Prostate gland (tissue), 2 donors: ENCODE measurements around the gene RCAN2. TPM values are rescaled to one million over a fixed set of nuclear protein-coding genes. Genes with fewer than 3 reads are reported as not detected.

Source experiments
- DNase-seq: peaks from one replicate; pipeline ENCODE4 v3.0.0-alpha.2; 2019; ENCODE audit warnings: low spot score
- H3K27ac ChIP-seq, 2 donors: fragments of 200-600 bp; sonication (generic); 2 replicates each; pipeline ENCODE4 v1.5.1; 2017 to 2019
- H3K27me3 ChIP-seq: fragments of 200-600 bp; sonication (generic); replicated peaks from 2 replicates; pipeline ENCODE4 v1.5.1; 2019; ENCODE audit not compliant: insufficient read depth
- H3K36me3 ChIP-seq, 2 donors: fragments of 200-600 bp; sonication (generic); 1 replicate in 1 of 2; 2 replicates in 1 of 2; pipeline versions ENCODE4 v1.5.1 to v1.8.1; 2017 to 2019
- H3K4me1 ChIP-seq: fragments of 200-600 bp; sonication (generic); replicated peaks from 2 replicates; pipeline ENCODE4 v1.5.1; 2019
- H3K4me3 ChIP-seq, 2 donors: fragments of 200-600 bp; sonication (generic); 2 replicates each; pipeline ENCODE4 v1.5.1; 2017 to 2019
- H3K9me3 ChIP-seq: fragments of 200-600 bp; sonication (generic); 2 replicates; pipeline ENCODE4 v1.5.1; 2017
- POLR2A ChIP-seq: fragments of 450-650 bp; IDR thresholded peaks from one replicate; pipeline ENCODE4 v1.6.1; 2016; ENCODE audit warnings: antibody characterized with exemption, mild to moderate bottlenecking
- POLR2AphosphoS5 ChIP-seq: sonication (generic); formaldehyde crosslinking; IDR thresholded peaks from one replicate; pipeline ENCODE4 v1.6.1; 2017; ENCODE audit warnings: antibody characterized with exemption
- WGBS: methylation state at CpG from one replicate; pipeline ENCODE4 v1.1.5; 2018; 5-methylcytosine and 5-hydroxymethylcytosine counted together
- intact Hi-C: fragments of 100-400 bp; cut with DNase I; formaldehyde crosslinking; loops from one replicate; pipeline ENCODE4 v1.14.2; 2022
- total RNA-seq, 2 donors: library from RNA; depleted of rRNA; stranded (reverse); fragments of >200 nt; gene quantifications; one replicate each; pipeline ENCODE4 v1.1.0, GENCODE V29; 2016
- TF ChIP-seq, protein P1 (sequence below), 4 experiments: fragments of 200-600 bp in 2 of 4; fragments of 450-650 bp in 2 of 4; sonication (generic) in 2 of 4; IDR thresholded peaks; 1 replicate in 3 of 4; 2 replicates in 1 of 4; pipeline ENCODE4 v1.5.1; 2016 to 2019; ENCODE audit warnings: antibody characterized with exemption in 4 of 4, mild to moderate bottlenecking in 2 of 4, moderate library complexity in 2 of 4

The RCAN2 gene
- total RNA-seq, 2 donors from 2014 or later = 12.3 to 14.2 TPM

DNA sequence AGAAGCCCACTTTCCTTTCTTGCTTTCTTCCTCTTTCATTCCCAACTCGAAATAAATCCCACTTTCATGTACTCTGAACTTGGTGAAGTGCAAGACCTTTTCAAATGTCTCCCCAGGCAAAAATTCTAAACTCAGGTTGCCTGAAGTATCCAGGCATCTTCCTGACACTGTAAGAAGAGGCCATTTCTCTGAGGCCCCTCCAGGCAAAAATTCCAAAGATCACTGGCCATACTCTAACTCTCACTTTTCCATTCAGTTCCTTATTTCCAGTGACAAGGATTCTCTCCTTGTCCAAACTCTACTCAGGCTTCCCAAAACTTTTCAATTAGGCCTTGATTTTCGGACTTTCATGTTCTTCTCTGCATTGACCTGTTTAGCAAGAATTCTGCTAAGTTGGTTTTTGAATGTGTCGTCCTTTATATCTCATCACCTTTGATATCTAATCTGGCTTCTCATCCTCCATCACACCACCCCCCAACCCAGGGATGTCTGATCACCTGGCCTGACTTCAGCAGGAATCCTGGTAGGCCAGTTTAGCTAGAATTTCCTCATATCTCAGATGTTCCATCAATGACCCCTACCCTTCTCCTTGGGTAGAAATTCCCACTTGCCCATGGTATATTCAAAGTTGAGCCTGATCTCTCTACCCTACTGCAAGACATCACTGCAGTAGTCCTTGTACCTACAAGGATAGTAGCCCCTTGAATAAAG lies 124.9 kb downstream of the RCAN2 start:
- TF ChIP-seq, protein P1, sequence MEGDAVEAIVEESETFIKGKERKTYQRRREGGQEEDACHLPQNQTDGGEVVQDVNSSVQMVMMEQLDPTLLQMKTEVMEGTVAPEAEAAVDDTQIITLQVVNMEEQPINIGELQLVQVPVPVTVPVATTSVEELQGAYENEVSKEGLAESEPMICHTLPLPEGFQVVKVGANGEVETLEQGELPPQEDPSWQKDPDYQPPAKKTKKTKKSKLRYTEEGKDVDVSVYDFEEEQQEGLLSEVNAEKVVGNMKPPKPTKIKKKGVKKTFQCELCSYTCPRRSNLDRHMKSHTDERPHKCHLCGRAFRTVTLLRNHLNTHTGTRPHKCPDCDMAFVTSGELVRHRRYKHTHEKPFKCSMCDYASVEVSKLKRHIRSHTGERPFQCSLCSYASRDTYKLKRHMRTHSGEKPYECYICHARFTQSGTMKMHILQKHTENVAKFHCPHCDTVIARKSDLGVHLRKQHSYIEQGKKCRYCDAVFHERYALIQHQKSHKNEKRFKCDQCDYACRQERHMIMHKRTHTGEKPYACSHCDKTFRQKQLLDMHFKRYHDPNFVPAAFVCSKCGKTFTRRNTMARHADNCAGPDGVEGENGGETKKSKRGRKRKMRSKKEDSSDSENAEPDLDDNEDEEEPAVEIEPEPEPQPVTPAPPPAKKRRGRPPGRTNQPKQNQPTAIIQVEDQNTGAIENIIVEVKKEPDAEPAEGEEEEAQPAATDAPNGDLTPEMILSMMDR (IDR thresholded peaks at IDR 0.05) = no peak
- TF ChIP-seq POLR2AphosphoS5 = no peak
- TF ChIP-seq POLR2A = no peak
- Histone ChIP-seq H3K4me1 (no peaks in the 10 kb centered on the region), H3K27me3 (no peaks in the 10 kb centered on the region), H3K9me3 (no peaks in the 10 kb centered on the region), H3K4me3 (no peak overlapping the region), H3K36me3 (no peaks in the 10 kb centered on the region), H3K27ac (no peak overlapping the region)
- 95% methylated on average over 3 of the region's 3 CpGs for WGBS
- DNase-seq = no peak
- intact Hi-C loops = no loop called here

- no peak for DNase-seq
- Histone ChIP-seq H3K4me3 (no peak overlapping the region), H3K27me3 (no peaks in the 10 kb centered on the region), H3K27ac (no peak overlapping the region), H3K4me1 (no peaks in the 10 kb centered on the region), H3K9me3 (no peaks in the 10 kb centered on the region), H3K36me3 (no peaks in the 10 kb centered on the region)
- TF ChIP-seq, protein P1 (IDR thresholded peaks at IDR 0.05) = no peak
- TF ChIP-seq POLR2A (no peak), POLR2AphosphoS5 (no peak)
- intact Hi-C loops = no loop called here
- WGBS = 57% methylated on average over 2 of the region's 2 CpGs
These were observed 133.7 kb downstream of the RCAN2 start for GRCh38 chr6:46357591-46357990.

- TF ChIP-seq, protein P1 (IDR thresholded peaks at IDR 0.05) = no peak
- TF ChIP-seq POLR2AphosphoS5 (no peak), POLR2A (no peak)
- Histone ChIP-seq H3K27ac (no peak overlapping the region), H3K27me3 (no peaks in the 10 kb centered on the region), H3K9me3 (no peaks in the 10 kb centered on the region), H3K36me3 (no peaks in the 10 kb centered on the region), H3K4me1 (no peaks in the 10 kb centered on the region), H3K4me3 (no peak overlapping the region)
- intact Hi-C loops = no loop called here
- 92% methylated on average over 5 of the region's 5 CpGs for WGBS
- DNase-seq = no peak
These were observed 134.7 kb downstream of the RCAN2 start for GRCh38 chr6:46356543-46356942.

GRCh38 chr6:46353528-46353927 lies 137.7 kb downstream of the RCAN2 start:
- intact Hi-C loops = no loop called here
- no peaks in the 10 kb centered on the region for H3K9me3 ChIP-seq
- H3K36me3 ChIP-seq = no peaks in the 10 kb centered on the region
- no peak overlapping the region for H3K27ac ChIP-seq
- no peak for DNase-seq
- H3K4me3 ChIP-seq = no peak overlapping the region
- TF ChIP-seq, protein P1 (IDR thresholded peaks at IDR 0.05) = no peak
- TF ChIP-seq POLR2AphosphoS5 = no peak
- H3K4me1 ChIP-seq = no peaks in the 10 kb centered on the region
- no peaks in the 10 kb centered on the region for H3K27me3 ChIP-seq
- 24% methylated on average over 3 of the region's 3 CpGs for WGBS

GRCh38 chr6:46352541-46353268 lies 138.5 kb downstream of the RCAN2 start:
- WGBS = 79% methylated on average over 2 of the region's 2 CpGs
- intact Hi-C loops = no loop called here
- H3K4me3 ChIP-seq = no peak overlapping the region
- H3K4me1 ChIP-seq = no peaks in the 10 kb centered on the region
- no peaks in the 10 kb centered on the region for H3K27me3 ChIP-seq
- TF ChIP-seq POLR2A (no peak), POLR2AphosphoS5 (no peak)
- TF ChIP-seq, protein P1 (IDR thresholded peaks at IDR 0.05) = no peak
- no peak for DNase-seq
- peak overlapping the region in 1 of 2 donors; percentile 6 for H3K27ac ChIP-seq
- no peaks in the 10 kb centered on the region for H3K9me3 ChIP-seq
- H3K36me3 ChIP-seq = no peaks in the 10 kb centered on the region
